ENCODE results near the gene JAKMIP2.
"Not testable (repeated sequence)": the region's sequence is repeated elsewhere in the genome, so short reads cannot be mapped to it uniquely, and the experiment has no call there.

Gene JAKMIP2

DNA sequence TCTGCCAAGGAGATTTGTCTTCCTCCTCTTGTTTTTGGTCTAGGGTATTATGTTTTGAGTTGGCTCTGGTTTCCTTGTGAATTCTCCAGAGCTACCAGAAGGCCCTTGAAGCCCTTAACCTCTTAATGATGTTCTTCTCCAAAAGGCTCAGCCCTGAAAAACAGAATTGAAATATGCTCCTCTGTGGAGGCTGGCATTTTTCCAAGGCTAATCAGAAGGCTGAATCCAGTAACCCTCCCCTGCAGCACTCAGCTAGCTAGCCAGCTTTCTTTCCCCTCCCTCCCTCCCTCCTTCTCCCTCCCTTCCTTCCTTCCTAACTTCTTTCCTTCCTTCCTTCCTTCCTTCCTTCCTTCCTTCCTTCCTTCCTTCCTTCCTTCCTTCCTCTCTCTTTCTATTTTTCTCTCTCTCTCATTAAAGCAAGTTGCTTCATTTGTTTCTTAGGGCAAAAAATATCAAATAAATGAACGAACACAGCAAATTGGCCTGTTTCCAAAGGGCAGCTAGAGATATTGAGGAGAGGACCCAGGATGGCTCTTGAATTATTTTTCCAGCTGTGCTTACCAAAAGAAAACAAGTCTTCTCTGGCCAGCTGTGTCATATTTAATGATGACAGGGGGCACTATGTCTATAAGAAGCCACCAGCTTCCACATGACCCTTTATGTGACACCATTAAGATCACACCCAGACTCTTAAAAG is 38.7 kb downstream of the JAKMIP2 start:
- no peak for DNase-seq

DNA sequence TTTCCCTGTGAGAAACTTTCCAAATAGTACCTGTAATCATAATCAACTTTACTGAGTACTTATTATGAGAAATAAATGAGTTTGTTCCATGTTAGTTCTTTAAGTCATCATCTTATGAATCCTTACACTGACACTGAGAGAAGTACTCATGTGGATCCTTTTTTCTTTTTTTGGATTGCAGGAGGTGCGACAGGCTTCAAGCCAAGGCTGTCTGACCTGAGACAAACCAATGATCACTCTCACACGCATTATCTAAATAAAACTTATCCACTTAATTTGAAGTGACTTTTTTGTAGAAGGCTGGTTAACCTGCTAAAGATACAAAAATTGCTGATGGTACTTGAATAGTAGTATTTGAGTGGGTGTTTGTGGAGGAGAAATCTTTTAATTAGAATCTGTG is 39.5 kb downstream of the JAKMIP2 start:
- DNase-seq: no peak

DNA sequence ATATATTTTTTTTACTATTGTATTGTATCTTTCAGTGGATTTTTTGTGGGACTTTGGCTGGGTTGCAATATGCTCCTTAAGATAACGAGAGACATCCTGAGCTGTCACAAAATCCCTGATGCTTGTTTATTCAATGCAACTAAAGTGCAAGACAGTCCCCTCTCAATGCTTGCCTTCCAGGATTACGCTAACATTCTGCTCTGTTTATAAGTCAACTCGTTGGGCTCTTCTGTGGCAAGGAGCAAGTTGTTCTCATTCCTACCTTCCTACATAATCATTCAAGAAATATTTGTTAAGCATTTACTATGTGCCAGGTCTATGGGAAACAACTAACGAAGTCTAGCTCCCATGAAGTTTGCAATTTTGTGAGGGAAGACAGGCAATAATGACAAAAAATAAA is 40.4 kb downstream of the JAKMIP2 start:
- no peak for DNase-seq

DNA sequence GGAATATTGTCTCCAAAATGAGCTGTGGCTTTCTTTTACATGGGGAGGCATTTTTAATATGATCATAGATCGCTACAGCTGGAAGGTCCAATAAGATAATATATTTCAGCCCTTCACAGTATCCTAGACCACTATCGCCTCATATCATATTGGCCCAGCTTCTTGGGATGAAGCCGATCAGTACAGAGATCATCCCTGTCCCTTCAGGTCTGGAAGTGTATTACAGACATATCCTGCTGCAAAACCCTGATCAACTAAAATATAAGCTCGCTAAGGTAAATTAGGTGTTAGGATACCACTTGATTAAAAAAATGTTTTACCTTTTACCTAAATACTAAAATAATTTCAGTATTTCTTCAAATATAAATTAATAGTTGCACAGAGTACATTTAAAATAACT is 41.7 kb downstream of the JAKMIP2 start:
- DNase-seq: no peak

DNA sequence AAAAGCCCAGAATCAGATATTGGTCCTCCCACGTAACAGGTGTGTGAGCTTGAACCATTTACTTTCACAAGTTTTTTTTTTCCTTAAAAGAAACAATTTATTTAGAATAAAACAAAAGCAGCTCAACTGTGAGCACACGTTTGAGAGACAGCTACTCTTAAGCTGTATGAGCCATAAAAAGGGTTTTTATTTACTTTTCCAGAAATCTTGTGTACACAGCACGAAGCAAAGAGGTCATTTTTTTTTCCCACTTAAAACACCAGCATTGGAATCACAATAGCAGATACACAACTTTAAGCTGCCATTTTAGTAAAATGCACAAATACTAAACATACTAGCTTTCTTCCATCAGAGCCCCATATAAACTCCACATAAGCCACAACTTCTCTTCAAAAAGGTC is 44.6 kb downstream of the JAKMIP2 start:
- DNase-seq: no peak

DNA sequence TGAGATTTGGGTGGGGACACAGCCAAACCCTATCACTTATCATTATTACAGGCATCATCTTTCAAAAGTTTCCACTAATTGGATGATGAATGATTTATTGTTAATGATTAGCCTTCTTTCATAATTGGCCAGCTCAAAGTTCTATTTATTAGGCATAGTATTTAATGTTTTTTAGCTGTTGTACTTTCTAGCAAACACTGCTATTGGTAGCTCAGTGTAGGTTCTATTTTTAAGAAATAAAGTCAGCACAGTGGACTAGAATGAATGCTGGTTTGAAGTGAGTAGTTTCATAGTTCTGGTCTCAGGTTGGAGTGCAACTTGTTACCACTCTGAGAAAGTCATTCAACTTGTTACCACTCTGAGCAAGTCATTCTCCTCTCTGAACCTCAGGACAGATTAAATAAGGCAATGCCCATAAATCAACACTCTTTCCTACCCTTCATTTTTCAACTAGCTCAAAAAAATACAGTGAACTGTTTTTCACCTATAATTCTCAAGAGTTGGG is 46.9 kb downstream of the JAKMIP2 start:
- DNase-seq: no peak

DNA sequence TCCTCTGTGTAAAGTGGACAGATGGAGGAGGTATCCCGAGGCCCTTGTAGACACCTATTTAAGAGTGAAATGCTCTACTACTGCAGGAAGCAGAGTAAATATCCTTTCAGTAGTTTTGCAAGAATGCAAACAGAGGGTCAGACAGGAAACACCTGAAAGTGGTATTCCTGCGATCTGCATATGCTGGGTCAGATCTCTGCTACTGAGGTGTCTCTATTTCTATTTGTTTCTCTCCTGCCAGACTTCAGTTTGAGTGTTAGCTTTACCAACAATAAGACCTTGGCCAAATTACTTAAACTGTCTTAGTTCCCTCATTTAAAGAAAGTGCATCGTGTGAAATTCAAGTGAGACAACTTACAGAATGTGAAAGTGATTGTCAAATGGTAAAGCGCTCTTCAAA is 47.6 kb downstream of the JAKMIP2 start:
- no peak for DNase-seq

DNA sequence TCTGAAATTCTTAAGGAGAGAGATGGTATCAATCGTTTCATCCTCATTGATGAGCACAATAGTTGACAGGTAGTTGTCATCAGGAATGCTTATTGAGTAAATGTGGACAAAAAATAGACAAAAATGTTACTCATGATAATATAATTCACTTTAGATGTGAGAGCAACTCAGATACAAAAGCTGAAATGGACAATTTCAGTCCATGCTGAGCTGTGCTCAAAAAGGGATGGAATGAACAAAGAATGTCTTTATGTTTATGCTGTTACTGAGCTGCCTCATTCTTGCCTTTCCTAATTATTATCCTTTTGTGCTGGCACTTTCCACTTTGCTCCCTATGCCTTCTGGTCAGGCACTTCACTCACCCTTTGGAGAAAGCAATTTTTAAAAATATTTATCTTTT is 49.5 kb downstream of the JAKMIP2 start:
- no peak for DNase-seq

DNA sequence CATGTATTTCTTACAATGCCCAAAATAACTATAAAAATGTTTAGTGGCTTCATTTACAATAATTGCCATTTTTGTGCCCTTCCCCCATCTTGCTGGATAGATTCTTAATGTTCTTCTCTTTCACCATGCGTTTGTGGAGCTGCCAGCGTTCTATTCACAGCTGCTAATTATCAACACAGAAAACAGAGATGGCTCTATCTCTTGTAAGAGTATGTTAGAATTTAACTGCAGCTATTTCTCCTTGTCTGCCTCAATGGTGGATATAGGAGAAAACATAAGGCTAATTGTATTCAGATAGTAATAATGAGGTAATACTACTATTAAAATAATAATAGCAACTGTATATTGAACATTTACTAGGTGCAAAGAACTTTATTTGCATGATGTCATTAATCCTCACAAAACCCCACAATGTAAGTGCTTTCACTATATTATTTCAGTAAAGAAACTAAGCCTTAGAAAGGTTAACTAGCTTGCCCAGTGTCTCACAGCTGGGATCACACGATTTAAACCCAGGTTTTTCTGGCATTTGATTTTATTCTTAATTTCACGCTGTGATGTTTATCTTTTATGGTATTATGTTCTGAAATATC is 50.1 kb downstream of the JAKMIP2 start:
- no peak for DNase-seq

DNA sequence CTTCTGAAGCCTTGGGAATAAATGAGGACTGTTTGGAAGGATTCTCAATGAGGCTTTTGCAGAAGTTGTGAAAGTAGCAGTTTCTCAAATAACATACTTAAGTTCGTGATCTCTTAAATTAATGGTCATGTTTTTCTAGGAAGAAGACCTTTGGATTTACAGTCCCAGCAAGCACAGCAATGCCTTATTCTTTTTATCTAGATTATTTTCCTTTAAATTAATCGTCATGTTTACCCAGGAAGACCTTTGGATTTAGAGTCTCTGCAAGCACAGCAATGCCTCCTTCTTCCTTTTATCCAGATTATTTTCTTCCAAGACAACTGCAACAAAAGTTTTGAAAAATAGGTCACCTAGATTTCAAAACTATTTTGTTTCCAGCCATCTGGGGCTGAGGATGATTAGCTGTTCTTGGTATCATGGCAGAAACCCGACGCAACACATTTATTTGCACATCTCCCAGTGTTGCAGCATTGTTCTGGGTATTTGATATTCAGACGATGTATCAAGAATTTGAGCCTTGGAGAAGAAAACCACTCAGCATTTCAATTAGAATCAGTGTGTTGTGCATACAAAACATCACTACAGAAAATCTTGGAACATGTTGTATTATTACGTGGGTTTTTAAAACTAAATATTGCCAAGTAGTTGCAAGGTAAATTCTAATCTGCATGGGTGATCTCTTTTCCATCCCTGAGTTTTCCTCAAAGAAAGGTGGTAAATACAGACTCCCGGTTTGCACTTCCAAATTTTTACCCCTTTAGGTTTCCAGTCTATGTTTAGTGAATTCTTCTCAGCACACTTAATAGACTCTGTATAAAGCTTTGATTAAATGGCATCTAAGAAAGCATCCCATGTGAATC is 50.9 kb downstream of the JAKMIP2 start:
- no peak for DNase-seq

DNA sequence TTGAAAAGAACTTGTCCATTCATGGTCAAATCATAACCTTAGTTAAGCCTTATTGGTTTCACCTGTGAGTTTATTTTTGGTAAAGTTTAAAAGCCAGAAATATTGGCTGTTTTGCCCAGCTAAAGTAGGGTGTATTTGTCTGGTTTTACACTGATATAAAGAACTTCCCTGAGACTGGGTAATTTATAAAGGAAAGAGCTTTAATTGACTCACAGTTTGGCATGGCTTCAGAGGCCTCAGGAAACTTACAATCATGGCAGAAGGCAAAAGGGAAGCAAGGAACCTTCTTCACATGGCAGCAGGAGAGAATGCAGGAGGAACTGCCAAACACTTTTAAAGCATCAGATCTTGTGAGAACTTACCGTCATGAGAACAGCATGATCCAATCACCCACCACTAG is 55.3 kb downstream of the JAKMIP2 start:
- no peak for DNase-seq

DNA sequence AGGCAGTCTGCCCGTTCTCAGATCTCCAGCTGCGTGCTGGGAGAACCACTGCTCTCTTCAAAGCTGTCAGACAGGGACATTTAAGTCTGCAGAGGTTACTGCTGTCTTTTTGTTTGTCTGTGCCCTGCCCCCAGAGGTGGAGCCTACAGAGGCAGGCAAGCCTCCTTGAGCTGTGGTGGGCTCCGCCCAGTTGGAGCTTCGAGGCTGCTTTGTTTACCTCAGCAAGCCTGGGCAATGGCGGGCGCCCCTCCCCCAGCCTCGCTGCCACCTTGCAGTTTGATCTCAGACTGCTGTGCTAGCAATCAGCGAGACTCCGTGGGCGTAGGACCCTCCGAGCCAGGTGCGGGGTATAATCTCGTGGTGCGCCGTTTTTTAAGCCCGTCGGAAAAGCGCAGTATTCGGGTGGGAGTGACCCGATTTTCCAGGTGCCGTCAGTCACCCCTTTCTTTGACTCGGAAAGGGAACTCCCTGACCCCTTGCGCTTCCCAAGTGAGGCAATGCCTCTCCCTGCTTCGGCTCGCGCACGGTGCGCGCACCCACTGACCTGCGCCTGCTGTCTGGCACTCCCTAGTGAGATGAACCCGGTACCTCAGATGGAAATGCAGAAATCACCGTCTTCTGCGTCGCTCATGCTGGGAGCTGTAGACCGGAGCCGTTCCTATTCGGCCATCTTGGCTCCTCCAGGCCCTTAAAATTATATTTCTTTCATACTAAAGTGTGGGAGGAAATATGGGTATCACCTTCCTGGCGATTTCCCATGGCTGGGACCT is 61.2 kb downstream of the JAKMIP2 start:
- not testable (repeated sequence) for DNase-seq

DNA sequence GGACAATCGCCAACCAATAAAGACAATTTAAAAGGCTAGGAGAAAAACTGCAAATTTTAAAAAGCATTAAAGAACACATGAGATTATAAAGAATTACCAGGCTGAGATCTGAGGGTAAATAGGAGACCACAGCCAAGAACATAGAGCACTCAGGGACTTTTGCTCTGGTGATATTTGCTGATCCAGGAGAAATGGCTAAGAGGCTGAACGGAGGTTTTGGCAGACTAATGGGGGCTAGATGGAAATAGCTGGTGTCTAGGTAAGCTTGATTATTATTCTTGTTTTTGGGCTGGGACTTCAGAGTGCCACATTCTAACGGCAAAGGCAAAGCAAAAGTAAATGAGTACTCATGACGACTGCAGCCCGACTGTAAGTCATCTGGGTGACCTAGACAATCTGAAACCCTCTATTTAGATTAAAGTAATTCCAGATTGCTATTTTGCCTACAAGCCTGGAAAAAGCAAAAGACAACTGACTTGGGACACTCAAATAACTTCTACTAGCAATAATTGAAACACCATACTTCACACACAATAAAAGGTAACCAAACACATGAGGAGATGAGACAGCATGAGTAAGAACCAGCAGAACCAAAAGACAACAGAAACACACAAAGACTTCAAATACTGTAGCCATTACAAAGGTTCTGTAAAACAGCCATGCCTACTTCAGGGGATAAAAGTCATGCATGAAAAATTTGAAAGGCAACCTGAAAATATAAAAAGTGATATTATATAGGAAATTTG is 68.8 kb downstream of the JAKMIP2 start:
- DNase-seq: no peak

DNA sequence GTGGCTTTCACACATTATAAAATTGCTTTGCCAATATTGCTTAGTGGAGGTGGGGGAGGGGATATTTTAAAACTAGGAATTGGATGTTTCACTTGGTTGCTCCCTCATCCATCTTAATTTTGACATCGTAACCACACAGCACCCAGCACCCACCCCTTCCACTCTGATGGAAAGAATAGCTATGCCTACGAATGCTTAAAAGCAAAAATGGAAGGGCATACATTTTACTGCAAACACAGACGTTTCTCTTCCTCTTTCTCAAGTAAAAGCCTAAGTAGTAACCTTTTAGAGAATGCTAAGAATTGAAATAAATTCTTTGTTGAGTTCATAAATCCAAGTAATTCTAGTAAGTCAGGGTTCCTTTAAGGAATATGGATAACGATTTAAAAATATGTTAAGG is 69.9 kb downstream of the JAKMIP2 start:
- no peak for DNase-seq

DNA sequence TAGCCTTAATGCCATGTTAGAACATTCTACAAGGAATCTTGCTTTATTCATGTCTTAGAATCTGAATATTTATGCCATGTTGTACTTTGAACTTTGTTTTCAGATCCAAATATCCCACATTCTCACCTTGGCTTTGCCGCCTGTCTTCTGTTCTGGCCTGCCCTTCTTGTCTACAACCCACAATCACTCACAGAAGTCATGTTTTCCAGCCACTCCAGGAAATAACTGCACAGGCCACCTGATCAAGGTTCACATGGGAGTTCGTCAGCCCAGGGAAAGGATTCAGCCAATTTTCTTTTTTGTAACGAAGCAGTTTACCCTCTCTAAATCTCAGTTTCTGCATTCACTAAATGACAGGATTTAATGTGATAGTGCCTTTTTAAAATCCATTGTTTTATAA is 70.5 kb downstream of the JAKMIP2 start:
- DNase-seq: no peak

DNA sequence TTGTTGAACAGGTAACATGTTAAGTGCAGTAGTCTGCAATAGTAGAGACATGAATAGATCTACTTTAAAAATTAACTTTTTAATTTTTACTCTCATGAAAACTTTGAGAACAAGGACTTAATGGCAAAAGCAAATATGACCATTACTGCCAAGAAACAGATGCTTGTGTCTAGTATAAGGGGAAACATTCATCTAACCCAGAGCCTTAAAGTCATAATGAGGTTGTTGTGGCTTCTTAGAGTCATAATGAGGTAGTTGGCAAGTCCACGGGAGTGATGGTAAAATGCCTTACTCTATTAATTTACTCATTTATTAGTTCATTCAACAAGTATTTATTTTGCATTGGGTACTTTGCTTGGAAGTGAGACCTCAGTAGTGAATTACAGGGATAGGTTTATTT is 71.5 kb downstream of the JAKMIP2 start:
- no peak for DNase-seq

DNA sequence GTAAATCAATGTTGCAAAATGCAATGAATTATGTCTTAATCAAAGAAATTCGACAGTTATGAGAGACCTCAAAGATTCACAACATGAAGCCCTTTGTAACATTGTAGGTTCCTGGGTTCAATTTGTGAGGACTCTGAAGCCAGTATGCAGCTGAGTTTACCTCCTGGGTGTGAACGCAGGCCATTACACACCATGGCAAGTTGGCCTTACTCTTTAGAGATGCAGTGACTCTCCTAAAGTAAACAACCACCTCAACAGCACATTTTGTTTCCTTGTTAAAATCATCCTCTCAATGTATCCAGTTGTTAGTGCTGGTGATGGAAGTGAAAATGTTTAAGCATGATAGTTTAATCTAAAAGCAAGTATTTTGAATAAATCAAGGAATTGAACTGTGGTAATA is 73.8 kb downstream of the JAKMIP2 start:
- no peak for DNase-seq

DNA sequence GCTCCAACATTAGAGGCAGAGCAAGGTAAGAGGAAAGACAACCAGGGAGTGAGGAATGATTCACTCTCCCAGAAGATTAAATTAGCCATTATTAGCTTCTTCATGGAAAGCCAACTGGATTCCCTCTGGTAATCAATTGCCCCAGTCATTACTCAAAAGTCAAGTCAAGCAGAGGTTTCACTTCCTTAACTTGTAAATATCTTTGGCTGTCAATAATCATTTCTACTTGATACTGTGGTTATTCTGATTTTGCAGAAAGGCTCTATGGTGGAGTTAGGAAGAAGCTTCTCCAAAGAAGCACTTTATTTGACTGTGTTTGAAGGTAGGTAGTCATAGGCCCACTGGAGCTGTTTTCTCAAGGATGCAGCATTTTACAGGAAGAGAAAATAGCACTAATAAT is 78.0 kb downstream of the JAKMIP2 start:
- DNase-seq: no peak

DNA sequence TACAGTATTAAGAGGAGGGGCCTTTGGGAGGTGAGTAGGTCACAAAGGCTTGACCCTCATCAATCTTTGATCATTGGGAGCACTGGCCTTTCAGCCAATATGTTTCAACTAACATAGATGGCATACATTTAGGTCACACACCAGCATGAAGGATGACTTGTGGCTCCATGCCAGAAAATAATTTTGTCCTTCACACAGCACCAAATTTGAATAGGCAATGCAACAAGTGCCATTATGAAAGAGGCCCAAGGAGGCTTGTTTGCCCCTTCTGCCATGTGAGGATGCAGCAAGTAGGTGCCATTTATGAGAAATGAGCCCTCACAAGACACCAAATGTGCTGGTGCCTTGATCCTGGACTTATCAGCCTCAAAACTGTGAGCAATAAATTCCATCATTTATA is 81.1 kb downstream of the JAKMIP2 start:
- no peak for DNase-seq

DNA sequence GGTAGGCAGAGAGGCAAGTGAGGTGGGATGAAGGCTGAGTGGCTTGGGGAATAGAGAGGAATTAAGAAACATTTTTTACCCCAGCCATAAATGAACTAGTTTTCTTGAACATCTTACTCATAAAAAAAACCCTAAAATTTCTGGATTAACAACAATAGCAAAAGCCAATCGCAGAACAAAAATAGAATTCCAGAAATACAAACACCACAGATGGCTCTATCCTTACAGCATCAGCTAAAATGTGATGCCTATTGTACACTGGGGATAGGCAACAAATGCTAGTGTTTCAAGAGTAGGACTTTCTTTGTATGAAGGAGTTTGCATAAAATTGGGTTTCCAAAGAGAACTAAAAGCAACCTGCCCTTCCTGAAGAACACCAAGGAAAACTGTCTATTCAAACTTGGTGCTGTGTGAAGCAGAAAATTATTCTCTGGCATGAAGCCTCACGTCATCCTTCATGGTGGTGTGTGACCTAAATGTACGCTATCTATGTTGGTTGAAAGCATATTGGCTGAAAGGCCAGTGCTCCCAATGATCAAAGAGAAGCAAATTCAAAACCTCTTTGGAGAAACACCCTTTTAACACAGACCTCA is 82.9 kb downstream of the JAKMIP2 start:
- no peak for DNase-seq

DNA sequence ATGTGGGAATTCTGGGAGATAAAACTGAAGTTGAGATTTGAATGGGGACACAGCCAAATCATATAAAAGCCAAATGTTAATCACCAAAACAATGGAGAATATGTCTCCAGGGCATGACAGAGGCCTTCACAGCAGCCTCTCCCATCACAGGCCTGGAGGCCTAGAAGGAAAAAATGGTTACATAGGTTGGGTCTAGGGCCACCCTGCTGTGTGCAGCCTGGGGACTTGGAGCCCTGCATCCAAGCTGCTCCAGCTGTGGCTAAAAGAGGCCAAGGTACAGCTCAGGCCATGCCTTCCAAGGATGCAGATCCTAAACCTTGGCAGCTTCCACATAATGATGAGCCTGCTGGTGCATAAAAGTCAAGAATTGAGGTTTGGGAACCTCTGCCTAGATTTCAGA is 85.1 kb downstream of the JAKMIP2 start:
- no peak for DNase-seq

DNA sequence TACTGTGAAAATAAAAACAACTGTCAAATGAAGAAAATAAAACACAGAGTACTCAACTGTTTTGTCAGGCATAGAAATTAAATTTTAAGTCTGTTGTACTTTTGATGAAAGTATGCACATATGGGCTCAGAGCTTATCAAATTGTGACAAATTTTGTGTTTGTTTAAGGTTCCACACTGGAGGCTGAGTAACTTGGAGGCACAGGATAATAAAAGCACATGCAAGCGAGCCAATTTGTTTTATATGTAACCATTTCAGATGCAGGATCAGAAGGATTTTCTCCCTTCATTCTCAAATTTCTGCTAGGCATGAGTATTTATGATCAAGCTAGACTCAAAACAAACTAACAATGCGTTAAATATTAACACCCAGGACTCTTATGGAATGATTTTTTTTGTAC is 87.8 kb downstream of the JAKMIP2 start:
- no peak for DNase-seq
